IMR-90 (cell line): ENCODE data around the gene IL21R. TPM values are rescaled to one million over a fixed set of nuclear protein-coding genes. Genes with fewer than 3 reads are reported as not detected.

Experiments
- ATAC-seq: fragments of 200-7000 bp; cut with Tn5 transposase; 2 replicates; pipeline ENCODE4 v1.9.1; 2020; ENCODE audit warnings: low read depth, mild to moderate bottlenecking, moderate library complexity
- BruUV-seq: library from RNA; stranded (reverse); fragments of 400-500 nt; replicated peaks from 2 replicates; lab custom pipeline; 2021; lab: Mats Ljungman, UMichigan
- CTCF ChIA-PET: fragments of 300-600 bp; formaldehyde crosslinking; extraction: SDS; loops from one replicate; lab custom pipeline; 2021; ENCODE audit warnings: antibody characterized with exemption; lab: Yijun Ruan, JAX
- POLR2A ChIA-PET: fragments of 300-600 bp; sonication (Branson Sonifier 250); formaldehyde crosslinking; loops from one replicate; lab custom pipeline; 2022; ENCODE audit warnings: antibody characterized with exemption; ENCODE audit not compliant: unreplicated experiment; lab: Charles Lee
- DNase-seq: peaks from one replicate; pipeline ENCODE4 v3.0.0; 2013
- H2AFZ ChIP-seq: replicated peaks from 2 replicates; pipeline ENCODE3; 2013; ENCODE audit warnings: low read length, mild to moderate bottlenecking; ENCODE audit not compliant: poor library complexity
- H2AK5ac ChIP-seq: 2 replicates; pipeline ENCODE4 v1.6.1; 2013; ENCODE audit warnings: low read depth, low read length, inconsistent platforms
- H2AK9ac ChIP-seq: replicated peaks from 2 replicates; pipeline ENCODE3; 2013; ENCODE audit warnings: mild to moderate bottlenecking, low read depth, low read length, moderate library complexity; ENCODE audit not compliant: poor library complexity
- H2BK120ac ChIP-seq: 2 replicates; pipeline ENCODE4 v1.6.1; 2013; ENCODE audit warnings: low read depth, low read length, inconsistent platforms
- H2BK15ac ChIP-seq: 3 replicates; pipeline ENCODE4 v1.6.1; 2013; ENCODE audit warnings: low read depth, low read length, inconsistent platforms
- H2BK20ac ChIP-seq: 2 replicates; pipeline ENCODE4 v1.6.1; 2013; ENCODE audit warnings: low read depth, mild to moderate bottlenecking, inconsistent platforms, low read length, moderate library complexity
- H2BK5ac ChIP-seq: 2 replicates; pipeline ENCODE4 v1.6.1; 2013; ENCODE audit warnings: mild to moderate bottlenecking, low read depth, low read length, inconsistent platforms; ENCODE audit not compliant: poor library complexity, severe bottlenecking
- H3K14ac ChIP-seq: replicated peaks from 2 replicates; pipeline ENCODE4 v1.6.1; 2013; ENCODE audit warnings: low read depth, low read length, inconsistent platforms
- H3K18ac ChIP-seq: 2 replicates; pipeline ENCODE4 v1.6.1; 2013; ENCODE audit warnings: low read depth, low read length, control low read depth
- H3K23ac ChIP-seq: 2 replicates; pipeline ENCODE4 v1.6.1; 2013; ENCODE audit warnings: low read depth, low read length, inconsistent platforms
- H3K27ac ChIP-seq: 2 replicates; pipeline ENCODE4 v1.5.1; 2013; ENCODE audit warnings: mild to moderate bottlenecking, control low read depth, low read length; ENCODE audit not compliant: insufficient read depth
- H3K27me3 ChIP-seq: 2 replicates; pipeline ENCODE4 v1.6.1; 2013; ENCODE audit warnings: low read length; ENCODE audit not compliant: control insufficient read depth, insufficient read depth
- H3K36me3 ChIP-seq: 2 replicates; pipeline ENCODE4 v1.6.1; 2013; ENCODE audit warnings: low read length, mixed read lengths; ENCODE audit not compliant: control insufficient read depth, insufficient read depth
- H3K4ac ChIP-seq: 2 replicates; pipeline ENCODE4 v1.6.1; 2013; ENCODE audit warnings: low read depth, low read length, inconsistent platforms
- H3K4me1 ChIP-seq: 2 replicates; pipeline ENCODE4 v1.6.1; 2013; ENCODE audit warnings: low read length, mixed read lengths; ENCODE audit not compliant: control insufficient read depth, insufficient read depth
- H3K4me2 ChIP-seq: 2 replicates; pipeline ENCODE4 v1.6.1; 2013; ENCODE audit warnings: low read depth, mild to moderate bottlenecking, control low read depth, low read length, moderate library complexity
- H3K4me3 ChIP-seq: 2 replicates; pipeline ENCODE4 v1.5.1; 2013; ENCODE audit warnings: low read depth, mild to moderate bottlenecking, control low read depth, low read length, moderate library complexity; ENCODE audit not compliant: insufficient read depth
- H3K56ac ChIP-seq: 2 replicates; pipeline ENCODE4 v1.6.1; 2013; ENCODE audit warnings: low read length, inconsistent platforms; ENCODE audit not compliant: insufficient read depth; ENCODE audit errors: extremely low read depth
- H3K79me1 ChIP-seq, 2 experiments: 2 replicates each; pipeline ENCODE4 v1.6.1; 2013; ENCODE audit warnings: low read length in 2 of 2, inconsistent platforms in 1 of 2, low read depth in 1 of 2
- H3K9ac ChIP-seq: 2 replicates; pipeline ENCODE4 v1.6.1; 2013; ENCODE audit warnings: low read depth, low read length, control low read depth
- H3K9me1 ChIP-seq: 2 replicates; pipeline ENCODE4 v1.6.1; 2013; ENCODE audit warnings: low read length, inconsistent platforms; ENCODE audit not compliant: insufficient read depth
- H3K9me3 ChIP-seq: 2 replicates; pipeline ENCODE4 v1.6.1; 2013; ENCODE audit warnings: low read length; ENCODE audit not compliant: control insufficient read depth, insufficient read depth
- H4K20me1 ChIP-seq: 2 replicates; pipeline ENCODE4 v1.6.1; 2013; ENCODE audit warnings: low read length, inconsistent platforms; ENCODE audit not compliant: insufficient read depth
- H4K5ac ChIP-seq: 2 replicates; pipeline ENCODE4 v1.6.1; 2013; ENCODE audit warnings: mild to moderate bottlenecking, low read depth, low read length, control low read depth
- H4K8ac ChIP-seq, 2 experiments: 2 replicates each; pipeline ENCODE4 v1.6.1; 2013; ENCODE audit warnings: low read depth in 2 of 2, low read length in 2 of 2, control low read depth in 1 of 2, inconsistent platforms in 1 of 2
- H4K91ac ChIP-seq: 2 replicates; pipeline ENCODE4 v1.6.1; 2013; ENCODE audit warnings: low read depth, low read length, inconsistent platforms; ENCODE audit not compliant: insufficient read depth
- BHLHE40 ChIP-seq: fragments of 150-350 bp; IDR thresholded peaks from 2 replicates; pipeline ENCODE4 v1.6.1; 2016; ENCODE audit warnings: mild to moderate bottlenecking, low read depth, low read length
- CEBPB ChIP-seq: IDR thresholded peaks from 2 replicates; pipeline ENCODE4 v1.6.1; 2012; ENCODE audit warnings: low read depth, low read length, improper control_type of control experiment
- FOS ChIP-seq: fragments of 150-350 bp; IDR thresholded peaks from 2 replicates; pipeline ENCODE4 v1.6.1; 2016; ENCODE audit warnings: low read depth, low read length
- MXI1 ChIP-seq: IDR thresholded peaks from 2 replicates; pipeline ENCODE4 v1.6.1; 2012; ENCODE audit warnings: low read depth, mild to moderate bottlenecking, low read length, moderate library complexity, borderline replicate concordance
- POLR2A ChIP-seq: IDR thresholded peaks from 2 replicates; pipeline ENCODE4 v1.6.1; 2012; ENCODE audit warnings: mild to moderate bottlenecking, low read depth, low read length
- RAD21 ChIP-seq: IDR thresholded peaks from 2 replicates; pipeline ENCODE4 v1.6.1; 2012; ENCODE audit warnings: low read length, improper control_type of control experiment
- RCOR1 ChIP-seq: IDR thresholded peaks from 2 replicates; pipeline ENCODE4 v1.6.1; 2012; ENCODE audit warnings: mild to moderate bottlenecking, low read length, improper control_type of control experiment; ENCODE audit not compliant: insufficient replicate concordance
- RFX5 ChIP-seq: IDR thresholded peaks from 2 replicates; pipeline ENCODE4 v1.8.0; 2012; ENCODE audit warnings: low read depth, mild to moderate bottlenecking, low read length, moderate library complexity
- SMC3 ChIP-seq: fragments of 150-350 bp; IDR thresholded peaks from 2 replicates; pipeline ENCODE4 v1.6.1; 2016; ENCODE audit warnings: low read depth, mild to moderate bottlenecking, antibody characterized with exemption, low read length, moderate library complexity
- WGBS, 2 experiments: methylation state at CpG; one replicate each; pipeline versions ENCODE4 v1.1.5 to v1.1.7; 2013; ENCODE audit warnings: missing lambda C conversion rate in 2 of 2; ENCODE audit not compliant: insufficient read length in 1 of 2; ENCODE audit errors: extremely low coverage in 2 of 2; 5-methylcytosine and 5-hydroxymethylcytosine counted together
- dilution Hi-C: fragments of 300-500 bp; cut with HindIII; formaldehyde crosslinking; loops from one replicate; pipeline ENCODE4 v1.14.3; 2018; ENCODE audit warnings: low sequenced_read_pairs; ENCODE audit not compliant: unreplicated experiment
- in situ Hi-C: fragments of 300-500 bp; cut with MboI; formaldehyde crosslinking; loops from 3 replicates; pipeline ENCODE4 v1.14.3; 2019; ENCODE audit warnings: low sequenced_read_pairs, inconsistent platforms, mixed read lengths
- intact Hi-C: fragments of 100-400 bp; cut with micrococcal nuclease; formaldehyde crosslinking; loops from 2 replicates; pipeline ENCODE4 v1.10.0; 2022
- polyA plus RNA-seq, 3 experiments: library from polyadenylated mRNA; depleted of rRNA; stranded (reverse); fragments of >200 nt; gene quantifications; 2 replicates each; pipeline ENCODE4 v1.2.3, GENCODE V29; 2012; ENCODE audit warnings: low replicate concordance in 1 of 3
- total RNA-seq: library from RNA; depleted of rRNA; stranded (reverse); fragments of >200 nt; gene quantifications from 2 replicates; pipeline ENCODE4 v1.2.3, GENCODE V29; 2012
- TF ChIP-seq, protein P1 (sequence below): conservative IDR thresholded peaks from 2 replicates; pipeline ENCODE4 v1.5.1; 2012; ENCODE audit warnings: mild to moderate bottlenecking, low read depth, low read length, improper control_type of control experiment
- TF ChIP-seq, protein P2 (sequence below): fragments of 150-350 bp; IDR thresholded peaks from 2 replicates; pipeline ENCODE4 v1.6.1; 2017; ENCODE audit warnings: mild to moderate bottlenecking, antibody characterized with exemption, low read length, low read depth

IL21R gene
- total and polyA plus RNA-seq, 2 of the 4 experiments (the other 2 are of a cell fraction) = 0.72 to 0.97 TPM

DNA sequence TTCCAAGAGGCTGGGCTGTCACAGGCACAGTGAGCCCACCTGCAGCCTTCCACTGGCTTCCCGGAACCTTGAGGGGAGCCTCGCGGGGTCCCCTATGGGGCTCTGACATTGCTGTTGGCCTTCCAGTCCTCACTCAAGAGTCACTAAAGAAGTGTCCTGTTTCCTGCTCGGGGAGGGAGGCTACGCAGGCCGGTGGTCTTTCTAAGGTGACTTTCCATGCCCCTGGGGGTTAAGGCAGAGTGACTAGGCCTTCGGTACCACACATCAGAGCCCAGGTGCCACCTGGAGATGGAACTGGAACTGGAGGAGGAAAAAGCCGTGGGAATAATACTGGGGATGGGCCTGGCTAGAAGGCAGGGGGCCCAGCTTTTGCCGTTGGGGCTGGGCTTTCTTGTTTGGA lies 72.1 kb downstream of the IL21R start:
- Histone ChIP-seq H3K79me1 (peaks cover 0 to 50% of the 10 kb centered on the region in 2 experiments; a peak in 2 of 4 replicates), H2AFZ (no peak overlapping the region), H3K36me3 (peaks cover 79% of the 10 kb centered on the region), H2BK120ac (0 out of 2 replicates have a peak overlapping the region, but pooled peaks have one; percentile 47), H2BK5ac (no peak overlapping the region), H4K91ac (peak overlapping the region; percentile 15; the same call in 1 of the 2 replicates), H2BK15ac (no peak overlapping the region), H3K4me1 (peaks cover 21% of the 10 kb centered on the region), H4K20me1 (no peaks in the 10 kb centered on the region), H3K56ac (no peak overlapping the region), H2AK9ac (no peak overlapping the region), H3K9ac (no peak overlapping the region), H3K9me1 (peaks cover 23% of the 10 kb centered on the region), H3K18ac (no peak overlapping the region), H4K8ac (no peak overlapping the region), H3K23ac (no peak overlapping the region), H3K9me3 (no peaks in the 10 kb centered on the region), H3K4me2 (no peak overlapping the region), H2BK20ac (no peak overlapping the region), H3K27ac (no peak overlapping the region), H4K5ac (no peak overlapping the region), H2AK5ac (0 out of 2 replicates have a peak overlapping the region, but pooled peaks have one; percentile 9), H3K4me3 (no peak overlapping the region), H3K4ac (peak overlapping the region; percentile 23; the same call in 1 of the 2 replicates), H3K14ac (no peak overlapping the region), H3K27me3 (no peaks in the 10 kb centered on the region)
- no TSS peak for BruUV-seq
- intact Hi-C loops = no loop called here
- WGBS, 2 experiments = 92% methylated on average over 4 of the region's 9 CpGs; no CpG with 5 or more reads in 1 of the 2 experiments
- ChIA-PET POLR2A (no interaction called here), CTCF (no interaction called here)
- dilution Hi-C loops = no loop called here
- no peak for TF ChIP-seq SMC3
- TF ChIP-seq, protein P1, sequence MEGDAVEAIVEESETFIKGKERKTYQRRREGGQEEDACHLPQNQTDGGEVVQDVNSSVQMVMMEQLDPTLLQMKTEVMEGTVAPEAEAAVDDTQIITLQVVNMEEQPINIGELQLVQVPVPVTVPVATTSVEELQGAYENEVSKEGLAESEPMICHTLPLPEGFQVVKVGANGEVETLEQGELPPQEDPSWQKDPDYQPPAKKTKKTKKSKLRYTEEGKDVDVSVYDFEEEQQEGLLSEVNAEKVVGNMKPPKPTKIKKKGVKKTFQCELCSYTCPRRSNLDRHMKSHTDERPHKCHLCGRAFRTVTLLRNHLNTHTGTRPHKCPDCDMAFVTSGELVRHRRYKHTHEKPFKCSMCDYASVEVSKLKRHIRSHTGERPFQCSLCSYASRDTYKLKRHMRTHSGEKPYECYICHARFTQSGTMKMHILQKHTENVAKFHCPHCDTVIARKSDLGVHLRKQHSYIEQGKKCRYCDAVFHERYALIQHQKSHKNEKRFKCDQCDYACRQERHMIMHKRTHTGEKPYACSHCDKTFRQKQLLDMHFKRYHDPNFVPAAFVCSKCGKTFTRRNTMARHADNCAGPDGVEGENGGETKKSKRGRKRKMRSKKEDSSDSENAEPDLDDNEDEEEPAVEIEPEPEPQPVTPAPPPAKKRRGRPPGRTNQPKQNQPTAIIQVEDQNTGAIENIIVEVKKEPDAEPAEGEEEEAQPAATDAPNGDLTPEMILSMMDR = no peak
- TF ChIP-seq BHLHE40 = no peak
- TF ChIP-seq FOS = no peak
- TF ChIP-seq, protein P2, sequence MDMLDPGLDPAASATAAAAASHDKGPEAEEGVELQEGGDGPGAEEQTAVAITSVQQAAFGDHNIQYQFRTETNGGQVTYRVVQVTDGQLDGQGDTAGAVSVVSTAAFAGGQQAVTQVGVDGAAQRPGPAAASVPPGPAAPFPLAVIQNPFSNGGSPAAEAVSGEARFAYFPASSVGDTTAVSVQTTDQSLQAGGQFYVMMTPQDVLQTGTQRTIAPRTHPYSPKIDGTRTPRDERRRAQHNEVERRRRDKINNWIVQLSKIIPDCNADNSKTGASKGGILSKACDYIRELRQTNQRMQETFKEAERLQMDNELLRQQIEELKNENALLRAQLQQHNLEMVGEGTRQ = no peak
- TF ChIP-seq MXI1 = no peak
- no peak for TF ChIP-seq POLR2A
- no peak for TF ChIP-seq RCOR1
- no peak for TF ChIP-seq RFX5
- TF ChIP-seq RAD21 = no peak
- no peak for TF ChIP-seq CEBPB
- DNase-seq (no peak), ATAC-seq (no peak)
- in situ Hi-C loops = loop anchor here (25.0 kb wide), 1 partner anchor 1637 kb away; no protein-coding TSS in a partner anchor
